NCI-H2029 (cell line): ENCODE data around the gene KMT2D.

ENCODE experiments used
- DNase-seq: peaks from one replicate; lab custom pipeline; 2025; lab: John Stamatoyannopoulos, UW

The KMT2D gene

GRCh38 chr12:49060237-49061156 lies at the start of gene KMT2D:
Gene KMT2D, minus strand, starts transcription at chr12:49060794. Its CDS starts 5,470 bp downstream, at chr12:49055324.
- peak; percentile 82 for DNase-seq

GRCh38 chr12:49109641-49110463 lies 49.3 kb upstream of the KMT2D start:
- no peak for DNase-seq

GRCh38 chr12:49108958-49109404 lies 48.4 kb upstream of the KMT2D start:
- no peak for DNase-seq

- DNase-seq = no peak
Measured at GRCh38 chr12:49105504-49106084, 45.0 kb upstream of the KMT2D start.

GRCh38 chr12:49104822-49105221 lies 44.2 kb upstream of the KMT2D start:
- no peak for DNase-seq

GRCh38 chr12:49100380-49100779 lies 39.8 kb upstream of the KMT2D start:
- DNase-seq = no peak

GRCh38 chr12:49098703-49099102 lies 38.1 kb upstream of the KMT2D start:
- DNase-seq = no peak

GRCh38 chr12:49098035-49098451 lies 37.4 kb upstream of the KMT2D start:
- no peak for DNase-seq

- DNase-seq = no peak
Measured at GRCh38 chr12:49097381-49097780, 36.8 kb upstream of the KMT2D start.

- no peak for DNase-seq
Measured at GRCh38 chr12:49094975-49095365, 34.4 kb upstream of the KMT2D start.

- DNase-seq = no peak
Measured at GRCh38 chr12:49094160-49094974, 33.8 kb upstream of the KMT2D start, which contains the start of gene DHH. Gene DHH, minus strand, starts transcription at chr12:49094801. Its CDS starts 289 bp downstream, at chr12:49094512.

GRCh38 chr12:49093792-49094159 lies 33.2 kb upstream of the KMT2D start:
- no peak for DNase-seq

GRCh38 chr12:49092816-49093406 lies 32.3 kb upstream of the KMT2D start:
- no peak for DNase-seq

GRCh38 chr12:49092086-49092815 lies 31.7 kb upstream of the KMT2D start:
- DNase-seq = no peak

- no peak for DNase-seq
Measured at GRCh38 chr12:49091836-49092085, 31.2 kb upstream of the KMT2D start.

- DNase-seq = no peak
Measured at GRCh38 chr12:49091056-49091835, 30.7 kb upstream of the KMT2D start.

GRCh38 chr12:49089821-49090773 lies 29.5 kb upstream of the KMT2D start:
- DNase-seq = no peak

GRCh38 chr12:49088932-49089330 lies 28.3 kb upstream of the KMT2D start:
- DNase-seq = no peak
